Measurements from ENCODE around the gene MT1B. TPM values are rescaled to one million over a fixed set of nuclear protein-coding genes. Genes with fewer than 3 reads are reported as not detected.

MT1B gene
- total and polyA plus RNA-seq, 7 donors: not detected

- Histone ChIP-seq H3K4me1 (no peaks in the 10 kb centered on the region), H3K27ac (no peak overlapping the region), H3K4me3 (no peak overlapping the region), H3K36me3 (ENCODE audit: insufficient read depth in 1 of 2, low read depth in 1 of 2) (no peaks in the 10 kb centered on the region), H3K9me3 (no peaks in the 10 kb centered on the region), H3K27me3 (ENCODE audit: insufficient read depth in 3 of 3, low read length in 2 of 3) (peaks cover 0 to 6% (median 0%) of the 10 kb centered on the region in 3 donors)
- intact Hi-C loops (cut with DNase I): no loop called here
- ATAC-seq (no peak), DNase-seq (no peak)
- TF ChIP-seq, protein P1, sequence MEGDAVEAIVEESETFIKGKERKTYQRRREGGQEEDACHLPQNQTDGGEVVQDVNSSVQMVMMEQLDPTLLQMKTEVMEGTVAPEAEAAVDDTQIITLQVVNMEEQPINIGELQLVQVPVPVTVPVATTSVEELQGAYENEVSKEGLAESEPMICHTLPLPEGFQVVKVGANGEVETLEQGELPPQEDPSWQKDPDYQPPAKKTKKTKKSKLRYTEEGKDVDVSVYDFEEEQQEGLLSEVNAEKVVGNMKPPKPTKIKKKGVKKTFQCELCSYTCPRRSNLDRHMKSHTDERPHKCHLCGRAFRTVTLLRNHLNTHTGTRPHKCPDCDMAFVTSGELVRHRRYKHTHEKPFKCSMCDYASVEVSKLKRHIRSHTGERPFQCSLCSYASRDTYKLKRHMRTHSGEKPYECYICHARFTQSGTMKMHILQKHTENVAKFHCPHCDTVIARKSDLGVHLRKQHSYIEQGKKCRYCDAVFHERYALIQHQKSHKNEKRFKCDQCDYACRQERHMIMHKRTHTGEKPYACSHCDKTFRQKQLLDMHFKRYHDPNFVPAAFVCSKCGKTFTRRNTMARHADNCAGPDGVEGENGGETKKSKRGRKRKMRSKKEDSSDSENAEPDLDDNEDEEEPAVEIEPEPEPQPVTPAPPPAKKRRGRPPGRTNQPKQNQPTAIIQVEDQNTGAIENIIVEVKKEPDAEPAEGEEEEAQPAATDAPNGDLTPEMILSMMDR (IDR thresholded peaks at IDR 0.05): no peak
- WGBS, 3 donors: 90 to 95% (median 92%) methylated on average over 2 of the region's 2 CpGs
Observed at GRCh38 chr16:56649271-56649670, 2.4 kb upstream of the MT1B start.

GRCh38 chr16:56649820-56650219 lies 1.9 kb upstream of the MT1B start:
- Histone ChIP-seq H3K4me1 (no peaks in the 10 kb centered on the region), H3K9me3 (no peaks in the 10 kb centered on the region), H3K27ac (no peak overlapping the region), H3K36me3 (ENCODE audit: insufficient read depth in 1 of 2, low read depth in 1 of 2) (no peaks in the 10 kb centered on the region), H3K4me3 (no peak overlapping the region), H3K27me3 (ENCODE audit: insufficient read depth in 3 of 3, low read length in 2 of 3) (peaks cover 0 to 6% (median 0%) of the 10 kb centered on the region in 3 donors)
- TF ChIP-seq, protein P1 (IDR thresholded peaks at IDR 0.05): no peak
- no peak for ATAC-seq
- intact Hi-C loops (cut with DNase I): no loop called here
- DNase-seq: no peak
- 85 to 90% (median 87%) methylated on average over 3 of the region's 3 CpGs for WGBS, 3 donors

DNA sequence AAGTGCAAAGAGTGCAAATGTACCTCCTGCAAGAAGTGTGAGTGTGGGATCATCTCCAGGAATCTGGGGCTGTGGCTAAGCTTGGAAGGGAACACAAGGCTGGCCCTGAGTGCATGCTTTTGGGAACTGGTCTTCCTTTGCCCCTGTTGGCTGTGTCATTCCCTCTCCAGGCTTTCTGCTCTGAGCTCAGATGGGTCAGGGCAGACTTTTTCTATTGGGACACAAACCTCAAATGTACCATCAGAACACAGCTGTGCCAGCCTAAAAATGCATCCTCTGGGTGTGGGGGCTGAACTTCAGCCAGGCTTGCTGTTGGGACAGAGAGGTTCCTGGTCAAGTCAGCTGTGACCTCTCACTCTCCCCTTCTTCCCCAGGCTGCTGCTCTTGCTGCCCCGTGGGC lies 914 bp downstream of the MT1B start:
- Histone ChIP-seq H3K27ac (no peak overlapping the region), H3K4me1 (no peaks in the 10 kb centered on the region), H3K27me3 (ENCODE audit: insufficient read depth in 3 of 3, low read length in 2 of 3) (peaks cover 0 to 6% (median 0%) of the 10 kb centered on the region in 3 donors), H3K4me3 (no peak overlapping the region), H3K36me3 (ENCODE audit: insufficient read depth in 1 of 2, low read depth in 1 of 2) (no peaks in the 10 kb centered on the region), H3K9me3 (no peaks in the 10 kb centered on the region)
- ATAC-seq (no peak), DNase-seq (no peak)
- TF ChIP-seq, protein P1 (IDR thresholded peaks at IDR 0.05): no peak
- intact Hi-C loops (cut with DNase I): no loop called here
- WGBS, 3 donors: 36 to 56% (median 38%) methylated on average over 1 of the region's 1 CpG

DNA sequence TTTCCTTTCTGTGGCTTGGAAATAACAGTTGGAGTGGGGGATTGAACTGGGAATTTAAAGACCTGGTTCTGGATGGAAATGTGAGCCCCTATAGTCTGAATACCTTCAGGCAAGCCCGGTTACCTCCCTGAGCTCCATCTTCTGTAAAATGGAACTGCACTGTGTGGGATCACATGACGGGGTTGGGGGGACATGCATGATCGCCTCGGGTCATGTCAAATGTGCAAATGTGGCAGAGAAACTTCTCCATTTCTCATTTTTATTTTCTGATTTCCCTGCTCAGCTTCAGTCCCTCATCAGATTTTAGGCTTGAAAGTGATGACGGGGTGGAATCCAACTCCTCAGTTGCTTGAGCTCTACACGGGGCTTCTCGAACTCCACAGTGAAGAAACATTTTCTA lies 1.5 kb downstream of the MT1B start:
- no peak for ATAC-seq
- Histone ChIP-seq H3K4me1 (no peaks in the 10 kb centered on the region), H3K36me3 (ENCODE audit: insufficient read depth in 1 of 2, low read depth in 1 of 2) (no peaks in the 10 kb centered on the region), H3K4me3 (no peak overlapping the region), H3K27me3 (ENCODE audit: insufficient read depth in 3 of 3, low read length in 2 of 3) (peaks cover 0 to 4% (median 0%) of the 10 kb centered on the region in 3 donors), H3K9me3 (no peaks in the 10 kb centered on the region), H3K27ac (no peak overlapping the region)
- WGBS, 3 donors: 77 to 81% (median 79%) methylated on average over 7 of the region's 7 CpGs
- TF ChIP-seq, protein P1 (IDR thresholded peaks at IDR 0.05): no peak
- intact Hi-C loops (cut with DNase I): no loop called here
- no peak for DNase-seq
